GM12891 (cell line): ENCODE data around the gene ZNF618.

Source experiments
- POLR2A ChIP-seq: IDR thresholded peaks from 2 replicates; pipeline ENCODE4 v1.6.1; 2011; ENCODE audit warnings: low read depth, low read length, control low read depth
- POLR2AphosphoS5 ChIP-seq: IDR thresholded peaks from 2 replicates; pipeline ENCODE4 v1.6.1; 2011; ENCODE audit warnings: low read depth, low read length, control low read depth

- TF ChIP-seq POLR2AphosphoS5 = no peak
- no peak for TF ChIP-seq POLR2A
Observed at GRCh38 chr9:113913426-113914195, 37.5 kb downstream of the ZNF618 start.
